CD4-positive, alpha-beta T cell treated with Interleukin-12 subunit alpha and Interleukin-12 subunit beta, for 1 hour (primary cell): Measurements from ENCODE around the gene IP6K1.
"Not testable (repeated sequence)": the region's sequence is repeated elsewhere in the genome, so short reads cannot be mapped to it uniquely, and the experiment has no call there.

ENCODE experiments used
- DNase-seq: peaks from one replicate; pipeline ENCODE4 v3.0.0-alpha.2; 2020

The IP6K1 gene

GRCh38 chr3:49705390-49705960 is 80.9 kb downstream of the IP6K1 start:
- DNase-seq: no peak

DNA sequence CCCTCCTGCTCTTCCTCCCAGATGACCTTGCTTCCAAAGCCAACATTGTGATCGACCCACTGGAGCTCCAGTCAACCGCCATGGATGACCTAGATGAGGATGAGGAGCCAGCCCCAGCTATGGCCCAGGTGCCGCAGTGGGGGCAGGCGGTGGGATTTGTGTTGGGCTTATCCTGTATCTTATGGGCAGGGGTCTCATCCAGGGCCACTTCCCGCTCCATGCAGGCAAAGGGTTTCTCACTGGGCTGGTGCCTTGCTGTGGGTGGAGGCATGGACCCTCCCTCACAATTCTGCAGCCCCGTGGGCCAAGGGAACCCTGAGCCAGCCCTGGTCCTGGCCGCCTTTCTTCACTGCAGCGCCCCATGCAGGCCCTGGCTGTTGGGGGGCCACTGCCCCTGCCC is 81.7 kb downstream of the IP6K1 start:
- DNase-seq: no peak

GRCh38 chr3:49703956-49704355 is 82.4 kb downstream of the IP6K1 start:
- DNase-seq: no peak

GRCh38 chr3:49703443-49703927 is 82.9 kb downstream of the IP6K1 start:
- peak; percentile 77 for DNase-seq

DNA sequence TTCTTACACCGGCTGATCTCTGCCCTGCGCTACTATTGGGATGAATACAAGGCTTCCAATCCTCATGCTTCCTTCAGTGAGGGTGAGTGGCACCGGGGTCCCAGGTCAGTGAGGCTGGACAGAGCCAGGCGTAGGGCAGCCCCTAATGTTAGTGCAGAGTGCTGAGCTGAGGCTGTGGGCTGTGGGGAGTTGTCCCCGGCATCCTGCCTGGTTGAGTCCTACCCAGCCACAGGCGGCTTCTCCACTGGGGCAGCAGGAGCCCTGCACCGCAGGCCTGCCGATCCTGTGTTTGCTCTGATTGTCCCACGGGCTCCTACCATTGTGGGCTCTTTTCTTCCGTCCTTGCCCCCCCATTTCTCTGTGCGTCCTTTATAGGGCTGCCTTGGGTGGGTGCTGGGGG is 83.7 kb downstream of the IP6K1 start:
- no peak for DNase-seq

DNA sequence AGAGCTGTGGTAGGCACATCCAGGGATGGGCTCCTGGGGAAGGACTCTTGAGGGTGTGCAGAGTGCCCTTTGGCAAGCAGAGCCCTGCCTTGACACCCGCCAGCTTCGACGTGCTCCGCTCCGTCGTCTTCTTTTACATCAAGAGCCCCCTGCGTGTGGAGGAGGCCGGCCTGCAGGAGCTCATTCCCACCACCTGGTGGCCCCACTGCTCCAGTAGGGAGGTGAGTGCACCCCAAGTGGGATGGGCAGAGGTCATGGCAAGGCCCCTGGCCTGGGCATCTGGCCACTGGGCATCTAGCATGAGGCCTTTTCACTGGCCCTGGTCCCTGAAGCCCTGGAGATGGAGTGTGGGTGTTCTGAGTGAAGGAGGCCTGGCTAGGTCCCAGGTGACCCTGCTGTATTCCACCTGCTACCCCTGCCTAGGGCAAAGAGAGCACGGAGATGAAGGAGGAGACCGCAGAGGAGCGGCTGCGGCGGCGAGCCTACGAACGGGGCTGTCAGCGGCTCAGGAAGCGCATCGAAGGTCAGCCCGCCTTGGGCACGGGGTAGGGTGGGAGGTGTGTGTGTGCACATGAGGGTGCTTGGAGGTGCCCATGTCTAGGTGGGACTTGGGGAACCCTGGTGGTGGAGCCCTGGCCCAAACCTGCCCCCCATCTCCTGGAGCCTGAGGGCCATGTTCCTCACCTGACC is 84.8 kb downstream of the IP6K1 start:
- no peak for DNase-seq

- no peak for DNase-seq
Observed at GRCh38 chr3:49700453-49701128, 85.8 kb downstream of the IP6K1 start.

- DNase-seq: no peak
Observed at GRCh38 chr3:49700014-49700413, 86.3 kb downstream of the IP6K1 start.

DNA sequence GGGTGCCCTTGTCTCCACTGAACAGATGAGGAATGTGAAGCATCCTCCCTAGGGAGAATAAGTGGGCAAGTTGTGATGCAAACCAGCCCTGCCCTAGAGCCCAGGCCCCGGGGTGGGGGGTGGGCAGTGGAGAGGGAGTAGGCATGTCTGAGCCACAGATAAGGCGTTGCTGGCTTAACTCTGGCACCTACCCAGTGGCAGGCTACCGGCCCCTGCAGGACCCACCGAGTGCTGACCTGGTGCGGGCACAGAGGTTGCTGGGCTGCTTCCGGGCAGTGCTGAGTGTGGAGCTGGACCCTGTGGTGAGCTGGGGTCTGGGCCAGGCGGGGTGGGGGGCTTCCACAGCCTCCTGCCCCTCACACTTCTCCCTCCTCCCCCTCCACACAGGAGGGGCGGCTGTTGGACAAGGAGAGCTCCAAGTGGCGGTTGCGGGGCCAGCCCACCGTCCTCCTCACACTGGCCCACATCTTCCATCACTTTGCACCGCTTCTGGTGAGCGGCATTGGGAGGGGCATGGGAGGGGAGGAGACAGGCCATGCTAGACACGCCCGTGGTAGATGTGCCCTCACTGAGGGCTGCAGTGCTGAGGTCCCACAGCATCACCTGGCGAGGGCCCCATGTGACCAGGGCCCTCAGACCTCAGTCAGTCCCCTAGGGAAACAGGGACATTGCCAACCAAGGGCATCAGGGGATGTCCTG is 86.9 kb downstream of the IP6K1 start:
- DNase-seq: no peak

DNA sequence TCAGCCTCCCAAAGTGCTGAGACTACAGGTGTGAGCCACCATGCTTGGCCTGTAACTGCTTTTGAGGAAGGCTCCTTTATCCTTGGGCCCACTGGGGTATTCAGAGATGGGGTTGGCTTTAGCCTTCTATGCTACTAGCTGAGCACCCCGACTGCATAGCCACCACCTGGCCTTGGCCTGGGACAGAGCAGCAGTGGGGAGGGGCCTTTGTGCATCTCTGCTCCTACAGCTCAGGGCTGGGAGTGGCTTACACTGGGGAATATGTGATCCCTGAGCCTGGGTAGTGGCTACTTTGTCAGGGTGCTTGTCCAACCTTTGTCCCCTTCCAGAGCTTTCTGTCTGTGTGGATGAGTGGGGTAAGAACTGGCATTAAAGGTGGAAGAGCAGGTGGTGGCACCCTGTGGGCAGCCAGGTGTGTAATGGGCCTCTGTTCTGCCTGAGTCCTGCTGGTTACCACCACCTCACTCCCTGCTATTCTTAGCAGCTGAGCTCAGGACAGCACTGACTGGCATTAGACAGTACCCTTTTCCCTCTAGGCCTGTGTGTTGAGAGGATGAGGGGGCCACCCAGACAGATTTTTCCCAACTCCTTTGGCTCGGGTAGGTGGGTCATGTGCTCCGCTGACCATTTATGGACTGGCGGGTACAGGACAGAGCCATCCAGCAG is 90.9 kb downstream of the IP6K1 start:
- DNase-seq: not testable (repeated sequence)

- DNase-seq: not testable (repeated sequence)
Observed at GRCh38 chr3:49694409-49695070, 91.8 kb downstream of the IP6K1 start.

- DNase-seq: not testable (repeated sequence)
Observed at GRCh38 chr3:49691481-49691880, 94.9 kb downstream of the IP6K1 start.

GRCh38 chr3:49690856-49691255 is 95.5 kb downstream of the IP6K1 start:
- DNase-seq: not testable (repeated sequence)

GRCh38 chr3:49689908-49690624 is 96.3 kb downstream of the IP6K1 start:
- not testable (repeated sequence) for DNase-seq

DNA sequence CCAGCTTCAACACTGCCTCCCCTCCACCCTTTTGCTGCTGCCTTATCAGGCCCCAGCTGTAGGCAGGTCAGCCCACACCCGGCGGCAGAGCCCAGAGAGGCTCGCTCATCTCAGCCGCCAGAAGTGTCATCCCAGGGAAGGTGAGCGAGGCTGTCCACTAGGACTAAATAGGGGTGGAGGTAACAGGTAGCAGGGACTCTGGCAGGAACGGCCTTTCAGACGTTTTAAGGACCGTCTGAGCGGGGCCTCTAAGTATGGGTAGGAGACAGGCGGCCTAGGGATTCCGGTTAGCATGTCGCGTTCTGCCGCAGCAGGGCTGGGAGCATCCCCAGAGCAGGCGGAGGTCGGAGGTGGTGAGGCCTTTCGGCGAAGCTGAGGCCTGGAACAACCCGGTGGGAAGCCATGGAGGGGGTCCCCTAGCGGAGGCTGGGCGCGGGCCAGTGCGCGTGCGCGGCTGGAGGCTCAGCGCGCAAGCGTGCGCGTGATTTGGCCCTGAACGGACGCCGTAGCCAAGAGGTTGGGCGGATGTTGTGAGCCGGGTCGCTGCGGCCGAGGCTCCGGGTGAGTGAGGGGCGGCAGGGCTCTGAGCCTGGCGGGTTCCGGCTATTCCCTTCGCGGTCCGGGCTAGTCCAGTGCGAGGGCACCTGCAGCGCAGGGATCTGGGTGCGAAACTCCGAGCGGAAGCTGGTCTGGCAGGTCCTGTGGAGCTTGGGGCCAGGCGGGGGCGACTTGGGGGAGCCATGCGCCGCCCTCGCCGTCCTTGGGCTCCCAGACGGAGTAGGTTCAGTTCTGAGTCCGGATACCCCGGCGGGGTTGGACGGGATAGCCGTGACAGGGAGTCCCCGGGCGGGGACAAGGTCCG is 97.1 kb downstream of the IP6K1 start, which contains the start of the genes MST1 and RNF123:
Gene MST1, minus strand, starts transcription at position 429 of the 862 bp plus-strand sequence. CDS start 783 bp downstream, outside the sequence.
Gene RNF123, plus strand, starts transcription at position 512 of the 862 bp plus-strand sequence. CDS start 1,609 bp downstream, outside the sequence.
- peak; percentile 93 for DNase-seq

GRCh38 chr3:49688338-49689045 is 97.8 kb downstream of the IP6K1 start:
- not testable (repeated sequence) for DNase-seq

DNA sequence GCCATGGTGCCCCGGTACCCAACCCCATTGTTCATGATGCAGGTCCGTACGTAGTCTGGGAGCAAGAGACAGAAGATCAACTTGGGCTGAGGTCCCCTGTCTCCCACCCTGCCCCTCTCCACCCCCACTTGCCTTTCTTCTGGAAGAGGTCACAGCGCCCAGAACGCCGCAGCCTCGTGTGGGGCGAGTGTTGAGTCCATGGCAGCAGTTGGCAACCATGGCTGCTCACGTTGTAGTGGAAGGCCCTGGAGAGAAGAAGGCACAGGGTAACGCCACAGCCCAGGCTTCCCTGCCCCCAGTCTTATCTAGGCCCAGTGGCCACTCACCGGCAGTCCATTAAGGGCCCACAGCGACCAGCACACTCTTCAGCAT is 98.9 kb downstream of the IP6K1 start:
- not testable (repeated sequence) for DNase-seq

DNA sequence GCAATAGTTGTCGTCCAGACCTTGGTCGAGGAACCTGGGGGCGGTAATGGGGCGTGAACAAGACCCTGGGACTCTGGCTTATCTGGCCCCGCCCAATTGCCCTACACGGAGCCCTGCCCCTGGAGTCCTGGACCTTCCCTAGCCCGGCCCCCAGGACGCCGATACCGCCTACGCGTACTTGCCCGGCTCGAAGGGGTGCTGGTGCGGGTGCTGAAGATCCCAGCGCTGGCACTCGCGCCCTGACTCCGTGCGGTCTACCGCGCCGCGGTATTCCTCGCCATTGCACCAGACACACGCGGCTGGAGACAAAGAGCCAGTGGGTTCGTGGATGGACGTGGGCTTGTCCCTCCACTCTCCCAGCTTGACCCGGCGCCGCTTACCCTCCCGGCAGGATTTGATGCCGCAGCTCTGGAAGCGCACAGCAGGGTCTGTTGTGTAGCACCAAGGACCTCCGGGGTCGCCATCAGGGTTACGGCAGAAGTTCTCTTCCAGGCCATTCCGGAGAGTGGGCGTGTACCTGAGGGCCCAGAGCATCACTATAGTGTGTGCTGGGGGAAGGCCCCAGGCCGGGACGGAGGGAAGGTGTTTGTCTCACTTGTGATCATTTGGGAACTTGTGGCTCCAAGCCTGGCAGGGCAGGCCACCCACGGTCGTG is 99.4 kb downstream of the IP6K1 start:
- peak; percentile 48 for DNase-seq

DNA sequence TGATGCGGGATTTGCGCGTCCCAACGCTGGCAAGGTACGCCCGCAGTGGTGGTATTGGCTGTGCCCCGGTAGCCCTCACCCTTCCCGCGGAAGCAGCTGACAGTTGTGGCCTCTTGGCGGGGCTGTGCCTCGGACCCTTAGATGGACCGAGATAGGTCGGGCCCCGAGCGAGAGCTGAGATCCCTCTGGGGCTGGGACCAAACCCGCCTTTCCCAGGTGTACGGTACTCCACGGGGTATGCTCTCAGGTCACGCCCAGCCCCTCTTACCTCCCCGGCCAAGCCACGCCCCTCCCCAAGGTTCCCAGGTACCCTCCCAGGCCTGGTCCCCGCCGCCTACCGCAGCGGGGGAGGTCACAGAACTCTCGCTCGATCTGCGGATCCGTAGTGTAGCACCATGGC is 100.0 kb downstream of the IP6K1 start:
- peak; percentile 41 for DNase-seq
